SK-N-SH (cell line): Measurements from ENCODE around the gene TRPT1. TPM values are rescaled to one million over a fixed set of nuclear protein-coding genes. Genes with fewer than 3 reads are reported as not detected.

Experiments
- CTCF ChIA-PET: fragments of 300-600, 350-600 bp; formaldehyde crosslinking; extraction: SDS; loops from one replicate; lab custom pipeline; 2021; lab: Yijun Ruan, JAX
- POLR2A ChIA-PET: fragments of 350-600 bp; sonication (Branson Sonifier 250); formaldehyde crosslinking; extraction: SDS; loops from one replicate; lab custom pipeline; 2020; ENCODE audit warnings: antibody characterized with exemption, inconsistent platforms; lab: Yijun Ruan, JAX
- DNase-seq: peaks from one replicate; pipeline ENCODE4 v3.0.0; 2012
- H2AFZ ChIP-seq: fragments of 200-600 bp; sonication (generic); 2 replicates; pipeline ENCODE4 v1.8.1; 2016; ENCODE audit warnings: antibody characterized with exemption, mild to moderate bottlenecking, low read depth
- H3F3A ChIP-seq: fragments of 200-600 bp; sonication (generic); replicated peaks from 2 replicates; pipeline ENCODE3; 2016; ENCODE audit warnings: antibody characterized with exemption, mild to moderate bottlenecking; ENCODE audit not compliant: insufficient read depth
- H3K27ac ChIP-seq, 2 experiments: fragments of 200-500 bp in 1 of 2; fragments of 200-600 bp in 1 of 2; sonication (Bioruptor generic) in 1 of 2; sonication (generic), shearing (Covaris generic) in 1 of 2; 2 replicates each; pipeline versions ENCODE4 v1.5.1 to v1.6.1; 2014 to 2016; ENCODE audit warnings: low read depth in 2 of 2, inconsistent platforms in 1 of 2, low read length in 1 of 2, mild to moderate bottlenecking in 1 of 2, mixed read lengths in 1 of 2
- H3K27me3 ChIP-seq: fragments of 200-600 bp; sonication (generic), shearing (Covaris generic); 2 replicates; pipeline ENCODE4 v1.6.1; 2016; ENCODE audit warnings: mixed run types; ENCODE audit not compliant: insufficient read depth
- H3K36me3 ChIP-seq, 2 experiments: fragments of 200-500 bp in 1 of 2; fragments of 200-600 bp in 1 of 2; sonication (Bioruptor generic) in 1 of 2; sonication (generic) in 1 of 2; replicated peaks in 1 of 2; 2 replicates each; pipeline versions ENCODE3 to v1.5.1; 2014 to 2016; ENCODE audit warnings: low read length in 1 of 2, mild to moderate bottlenecking in 1 of 2; ENCODE audit not compliant: insufficient read depth in 2 of 2, control insufficient read depth in 1 of 2
- H3K4me1 ChIP-seq, 2 experiments: fragments of 200-500 bp in 1 of 2; fragments of 200-600 bp in 1 of 2; sonication (Bioruptor generic) in 1 of 2; sonication (generic), shearing (Covaris generic) in 1 of 2; 2 replicates each; pipeline versions ENCODE4 v1.5.1 to v1.6.1; 2014 to 2016; ENCODE audit warnings: low read depth in 1 of 2, low read length in 1 of 2, mixed run types in 1 of 2; ENCODE audit not compliant: insufficient read depth in 2 of 2, control insufficient read depth in 1 of 2
- H3K4me2 ChIP-seq: fragments of 200-600 bp; sonication (generic), shearing (Covaris generic); 2 replicates; pipeline ENCODE4 v1.6.1; 2017; ENCODE audit warnings: mixed run types
- H3K4me3 ChIP-seq, 2 experiments: fragments of 200-500 bp in 1 of 2; fragments of 200-600 bp in 1 of 2; sonication (Bioruptor generic) in 1 of 2; sonication (generic), shearing (Covaris generic) in 1 of 2; 2 replicates each; pipeline versions ENCODE4 v1.5.1 to v1.8.1; 2014 to 2016; ENCODE audit warnings: low read depth in 2 of 2, inconsistent platforms in 1 of 2, low read length in 1 of 2, mild to moderate bottlenecking in 1 of 2, mixed read lengths in 1 of 2, moderate library complexity in 1 of 2
- H3K79me2 ChIP-seq: fragments of 200-600 bp; sonication (generic); 2 replicates; pipeline ENCODE4 v1.8.1; 2017; ENCODE audit warnings: mild to moderate bottlenecking; ENCODE audit not compliant: insufficient read depth
- H3K9ac ChIP-seq: fragments of 200-600 bp; sonication (generic); 2 replicates; pipeline ENCODE4 v1.6.1; 2017; ENCODE audit warnings: mixed run types
- H3K9me2 ChIP-seq: fragments of 200-600 bp; sonication (generic); 2 replicates; pipeline ENCODE4 v1.6.1; 2017; ENCODE audit warnings: mixed run types
- H3K9me3 ChIP-seq: fragments of 200-600 bp; sonication (generic); 2 replicates; pipeline ENCODE4 v1.6.1; 2017; ENCODE audit warnings: mixed run types, mild to moderate bottlenecking, moderate library complexity
- H4K20me1 ChIP-seq: fragments of 200-600 bp; sonication (generic); 2 replicates; pipeline ENCODE4 v1.6.1; 2017; ENCODE audit warnings: mild to moderate bottlenecking, mixed run types; ENCODE audit not compliant: insufficient read depth
- CHD2 ChIP-seq: fragments of 150-350 bp; IDR thresholded peaks from 2 replicates; pipeline ENCODE4 v1.6.1; 2018; ENCODE audit warnings: low read length; ENCODE audit not compliant: partially characterized antibody
- ELF1 ChIP-seq: IDR thresholded peaks from 2 replicates; pipeline ENCODE4 v1.4.0; 2012
- EZH2phosphoT487 ChIP-seq: fragments of 200-600 bp; sonication (generic); IDR thresholded peaks from 2 replicates; pipeline ENCODE4 v1.6.1; 2017; ENCODE audit warnings: low read depth, mixed run types, mild to moderate bottlenecking, antibody characterized with exemption, moderate library complexity, borderline replicate concordance
- FOXJ3 ChIP-seq: sonication (generic); formaldehyde crosslinking; IDR thresholded peaks from 2 replicates; pipeline ENCODE4 v1.5.1; 2020; ENCODE audit warnings: mild to moderate bottlenecking, missing genetic modification reagents
- FOXM1 ChIP-seq: IDR thresholded peaks from 2 replicates; pipeline ENCODE4 v1.4.0; 2012; ENCODE audit warnings: low read depth, mild to moderate bottlenecking
- GABPA ChIP-seq: IDR thresholded peaks from 2 replicates; pipeline ENCODE4 v1.4.0; 2012; ENCODE audit warnings: low read depth, mild to moderate bottlenecking
- GATA2 ChIP-seq: sonication (generic); formaldehyde crosslinking; IDR thresholded peaks from 2 replicates; pipeline ENCODE4 v1.5.0; 2020; ENCODE audit warnings: mild to moderate bottlenecking, missing genetic modification reagents
- JUND ChIP-seq: IDR thresholded peaks from 2 replicates; pipeline ENCODE4 v1.4.0; 2012
- MEF2A ChIP-seq: IDR thresholded peaks from 2 replicates; pipeline ENCODE4 v1.4.0; 2012; ENCODE audit warnings: low read depth, borderline replicate concordance
- MXI1 ChIP-seq: IDR thresholded peaks from 2 replicates; pipeline ENCODE4 v1.6.1; 2012; ENCODE audit warnings: mild to moderate bottlenecking, low read depth, low read length, improper control_type of control experiment
- POLR2AphosphoS5 ChIP-seq: IDR thresholded peaks from 2 replicates; pipeline ENCODE4 v1.6.1; 2012; ENCODE audit warnings: low read depth, low read length
- RCOR1 ChIP-seq: fragments of 150-350 bp; IDR thresholded peaks from 2 replicates; pipeline ENCODE4 v1.6.1; 2017; ENCODE audit warnings: antibody characterized with exemption, low read length
- SMC3 ChIP-seq: IDR thresholded peaks from 2 replicates; pipeline ENCODE4 v1.6.1; 2012; ENCODE audit warnings: low read depth, low read length, improper control_type of control experiment
- WGBS: methylation state at CpG from one replicate; pipeline ENCODE4 v1.1.6; 2017; ENCODE audit warnings: low lambda C conversion rate; 5-methylcytosine and 5-hydroxymethylcytosine counted together
- polyA plus RNA-seq, 3 experiments: library from polyadenylated mRNA; depleted of rRNA; stranded (reverse); fragments of >200 nt; gene quantifications; 2 replicates each; pipeline ENCODE4 v1.2.3, GENCODE V29; 2012
- TF ChIP-seq, protein P1 (sequence below): IDR thresholded peaks from 2 replicates; pipeline ENCODE4; 2012
- TF ChIP-seq, protein P2 (sequence below): IDR thresholded peaks from 2 replicates; pipeline ENCODE4 v1.4.0; 2012; ENCODE audit warnings: low read depth, borderline replicate concordance

The TRPT1 gene
- polyA plus RNA-seq, 1 of the 3 experiments (the other 2 are of a cell fraction), result 62.4 TPM

DNA sequence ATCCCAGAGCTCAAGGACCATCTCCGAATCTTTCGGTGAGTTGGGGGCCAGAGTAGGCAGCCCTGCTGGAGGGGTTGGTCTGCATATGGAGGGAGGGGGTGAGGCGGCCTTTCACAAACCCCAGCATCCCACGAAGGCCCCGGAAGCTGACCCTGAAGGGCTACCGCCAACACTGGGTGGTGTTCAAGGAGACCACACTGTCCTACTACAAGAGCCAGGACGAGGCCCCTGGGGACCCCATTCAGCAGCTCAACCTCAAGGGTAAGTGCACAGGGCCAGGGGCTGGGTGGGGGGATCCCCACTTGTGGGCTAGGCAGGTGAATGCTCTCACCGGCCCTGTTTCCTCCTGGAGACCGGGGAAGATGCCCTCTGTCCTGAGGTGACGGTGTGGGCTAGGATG is 6.2 kb downstream of the TRPT1 start:
- Histone ChIP-seq H3K9ac (no peak overlapping the region), H3K9me2 (no peaks in the 10 kb centered on the region), H3K9me3 (no peaks in the 10 kb centered on the region), H3K27ac (no peak overlapping the region; a peak in 1 of 4 replicates), H3K79me2 (no peaks in the 10 kb centered on the region)
- CTCF ChIA-PET, result interaction anchor here (0.7 to 5.7 kb wide), 4 partner anchors 10 to 135 kb away, joined by 3 to 50 read pairs (median 4); partner anchors contain the start of gene FERMT3
- TF ChIP-seq CHD2 (no peak), SMC3 (no peak), GATA2 (CRISPR knock-in tag) (no peak), MEF2A (no peak), EZH2phosphoT487 (no peak), GABPA (no peak), FOXM1 (no peak), JUND (no peak), ELF1 (no peak), RCOR1 (no peak), MXI1 (no peak), FOXJ3 (CRISPR knock-in tag) (no peak)
- TF ChIP-seq, protein P1, sequence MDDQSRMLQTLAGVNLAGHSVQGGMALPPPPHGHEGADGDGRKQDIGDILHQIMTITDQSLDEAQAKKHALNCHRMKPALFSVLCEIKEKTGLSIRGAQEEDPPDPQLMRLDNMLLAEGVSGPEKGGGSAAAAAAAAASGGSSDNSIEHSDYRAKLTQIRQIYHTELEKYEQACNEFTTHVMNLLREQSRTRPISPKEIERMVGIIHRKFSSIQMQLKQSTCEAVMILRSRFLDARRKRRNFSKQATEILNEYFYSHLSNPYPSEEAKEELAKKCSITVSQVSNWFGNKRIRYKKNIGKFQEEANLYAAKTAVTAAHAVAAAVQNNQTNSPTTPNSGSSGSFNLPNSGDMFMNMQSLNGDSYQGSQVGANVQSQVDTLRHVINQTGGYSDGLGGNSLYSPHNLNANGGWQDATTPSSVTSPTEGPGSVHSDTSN, result no peak
- TF ChIP-seq, protein P2, sequence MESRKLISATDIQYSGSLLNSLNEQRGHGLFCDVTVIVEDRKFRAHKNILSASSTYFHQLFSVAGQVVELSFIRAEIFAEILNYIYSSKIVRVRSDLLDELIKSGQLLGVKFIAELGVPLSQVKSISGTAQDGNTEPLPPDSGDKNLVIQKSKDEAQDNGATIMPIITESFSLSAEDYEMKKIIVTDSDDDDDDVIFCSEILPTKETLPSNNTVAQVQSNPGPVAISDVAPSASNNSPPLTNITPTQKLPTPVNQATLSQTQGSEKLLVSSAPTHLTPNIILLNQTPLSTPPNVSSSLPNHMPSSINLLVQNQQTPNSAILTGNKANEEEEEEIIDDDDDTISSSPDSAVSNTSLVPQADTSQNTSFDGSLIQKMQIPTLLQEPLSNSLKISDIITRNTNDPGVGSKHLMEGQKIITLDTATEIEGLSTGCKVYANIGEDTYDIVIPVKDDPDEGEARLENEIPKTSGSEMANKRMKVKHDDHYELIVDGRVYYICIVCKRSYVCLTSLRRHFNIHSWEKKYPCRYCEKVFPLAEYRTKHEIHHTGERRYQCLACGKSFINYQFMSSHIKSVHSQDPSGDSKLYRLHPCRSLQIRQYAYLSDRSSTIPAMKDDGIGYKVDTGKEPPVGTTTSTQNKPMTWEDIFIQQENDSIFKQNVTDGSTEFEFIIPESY, result no peak
- TF ChIP-seq, all 33 proteins: peak for 0
- Histone ChIP-seq H3K4me1 (peaks cover 3 to 20% of the 10 kb centered on the region in 2 experiments; a peak in 1 of 4 replicates), H3K27me3 (no peaks in the 10 kb centered on the region), H2AFZ (no peak overlapping the region), H3F3A (peaks cover 2% of the 10 kb centered on the region), H3K4me3 (no peak overlapping the region), H4K20me1 (no peaks in the 10 kb centered on the region), H3K4me2 (no peak overlapping the region), H3K36me3 (peaks cover 0 to 10% of the 10 kb centered on the region in 2 experiments)
- no peak for DNase-seq
- POLR2A ChIA-PET, result interaction anchor here (0.6 to 1.7 kb wide), 5 partner anchors 10 to 1329 kb away, joined by 3 to 5 read pairs (median 3); partner anchors contain the start of gene STIP1
- WGBS, result no CpG with 5 or more reads among the region's 10 CpGs

DNA sequence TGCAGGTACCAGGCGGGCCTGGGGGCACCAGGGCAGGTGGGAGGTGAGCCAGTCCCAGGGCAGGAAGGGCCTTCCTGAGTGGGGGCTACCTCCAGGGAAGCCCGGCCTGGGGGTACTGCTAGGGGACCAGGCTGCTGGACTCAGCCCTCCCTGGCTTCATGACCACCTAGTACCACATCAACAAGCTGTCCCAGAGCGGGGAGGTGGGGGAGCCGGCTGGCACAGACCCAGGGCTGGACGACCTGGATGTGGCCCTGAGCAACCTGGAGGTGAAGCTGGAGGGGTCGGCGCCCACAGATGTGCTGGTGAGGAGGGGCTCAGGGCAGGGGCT is 6.7 kb downstream of the TRPT1 start:
- 85% methylated on average over 2 of the region's 7 CpGs for WGBS
- H3K4me2 ChIP-seq, result no peak overlapping the region
- H3K9me3 ChIP-seq, result no peaks in the 10 kb centered on the region
- peak overlapping the region in 1 of 2 experiments; percentile 51; a peak in 1 of 4 replicates for H3K27ac ChIP-seq
- TF ChIP-seq MXI1 (no peak), POLR2AphosphoS5 (no peak), SMC3 (no peak), FOXJ3 (CRISPR knock-in tag) (no peak), FOXM1 (no peak), JUND (no peak)
- ChIA-PET POLR2A (interaction anchor here (0.6 to 1.7 kb wide), 5 partner anchors 10 to 1329 kb away, joined by 3 to 5 read pairs (median 3); partner anchors contain the start of gene STIP1), CTCF (interaction anchor here (0.7 to 5.7 kb wide), 4 partner anchors 13 to 136 kb away, joined by 3 to 50 read pairs (median 4); partner anchors contain the start of gene FERMT3)
- peaks cover 3 to 16% of the 10 kb centered on the region in 2 experiments; a peak in 1 of 4 replicates for H3K4me1 ChIP-seq
- H3K4me3 ChIP-seq, result no peak overlapping the region
- H4K20me1 ChIP-seq, result no peaks in the 10 kb centered on the region
- no peak overlapping the region for H3K9ac ChIP-seq
- DNase-seq, result no peak
- no peaks in the 10 kb centered on the region for H3K79me2 ChIP-seq
- H3K36me3 ChIP-seq, result peaks cover 0 to 10% of the 10 kb centered on the region in 2 experiments
- peaks cover 2% of the 10 kb centered on the region for H3F3A ChIP-seq
- H3K27me3 ChIP-seq, result no peaks in the 10 kb centered on the region
- H2AFZ ChIP-seq, result no peak overlapping the region
- H3K9me2 ChIP-seq, result no peaks in the 10 kb centered on the region
